ENCODE measurements around the gene ACYP1.

Gene ACYP1

DNA sequence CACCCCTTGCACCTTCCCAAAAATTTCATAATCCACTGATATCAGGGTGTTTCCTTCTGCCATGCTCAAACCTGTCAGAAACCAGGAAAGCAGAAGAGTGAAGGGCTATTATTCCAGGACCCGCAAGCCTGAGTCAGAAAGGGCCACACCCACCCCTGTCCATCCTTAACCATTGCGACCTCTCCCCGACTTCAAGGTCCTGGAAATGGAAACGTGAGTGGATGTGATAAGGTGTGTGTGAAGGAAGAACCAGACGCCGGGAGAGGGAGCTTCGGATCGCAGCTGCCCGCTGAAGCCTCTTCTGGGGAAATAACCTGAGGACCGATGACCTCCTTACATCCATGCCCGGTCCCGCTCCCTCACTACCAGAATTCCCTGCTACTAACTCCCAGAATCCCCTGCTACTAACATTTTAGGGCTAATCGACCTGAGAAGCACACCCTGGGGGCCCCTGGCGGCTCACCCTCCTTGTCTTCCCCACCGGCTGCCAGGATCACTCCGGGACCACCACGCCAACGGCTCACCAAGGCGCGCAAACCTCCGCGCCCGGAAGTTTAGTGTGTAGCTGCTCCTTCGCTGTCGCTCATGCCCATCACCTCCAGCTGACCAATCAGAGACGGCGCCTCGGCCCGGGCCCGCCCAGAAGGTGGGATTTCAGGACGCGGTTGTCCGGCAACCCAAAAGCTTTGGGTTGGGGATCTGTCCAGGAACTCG lies at the start of gene ACYP1:
TSS of gene ACYP1 (minus strand) at position 534 of the 714 bp plus-strand sequence. CDS start at position 63, 471 bp downstream.
- peak; percentile 86 for DNase-seq (ENCODE audit: low read depth)

DNA sequence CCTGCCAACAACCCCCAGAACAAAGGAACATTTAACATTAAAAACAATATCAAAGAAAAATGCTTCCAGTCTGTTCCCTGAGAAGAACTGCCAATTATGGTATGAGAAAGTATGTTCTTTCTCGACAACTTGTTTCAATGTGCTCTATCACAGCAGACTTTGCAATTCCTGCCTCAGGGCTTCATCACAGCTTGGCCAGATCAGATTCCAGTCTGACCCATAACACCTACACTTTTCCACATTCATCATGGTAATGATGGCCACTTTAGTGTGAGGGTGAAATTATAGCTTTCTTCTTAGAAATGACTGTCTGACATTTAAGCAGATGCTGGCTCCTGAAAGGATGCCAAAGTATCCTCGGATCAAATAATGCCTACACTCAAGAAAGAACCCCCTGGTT lies 46.1 kb upstream of the ACYP1 start:
- no peak for DNase-seq (ENCODE audit: low read depth)

DNA sequence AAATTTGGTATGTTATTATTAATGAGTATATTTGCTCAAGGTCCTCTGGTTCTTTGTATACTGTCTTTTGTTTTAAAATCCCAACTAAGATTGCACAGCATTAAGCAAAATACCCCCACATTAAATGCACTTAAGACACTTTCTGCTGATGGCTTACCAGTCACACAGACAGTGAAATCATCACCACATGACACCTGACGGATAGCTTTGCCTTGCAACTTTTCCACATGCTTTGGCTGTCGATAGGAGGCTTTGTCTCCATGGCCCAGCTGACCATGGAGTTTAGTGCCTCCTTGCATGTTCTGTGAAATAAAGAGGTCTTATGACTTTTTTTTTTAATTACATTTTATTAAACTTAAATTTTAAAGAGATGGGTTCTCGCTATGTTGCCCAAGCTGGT lies 43.4 kb upstream of the ACYP1 start:
- no peak for DNase-seq (ENCODE audit: low read depth)

DNA sequence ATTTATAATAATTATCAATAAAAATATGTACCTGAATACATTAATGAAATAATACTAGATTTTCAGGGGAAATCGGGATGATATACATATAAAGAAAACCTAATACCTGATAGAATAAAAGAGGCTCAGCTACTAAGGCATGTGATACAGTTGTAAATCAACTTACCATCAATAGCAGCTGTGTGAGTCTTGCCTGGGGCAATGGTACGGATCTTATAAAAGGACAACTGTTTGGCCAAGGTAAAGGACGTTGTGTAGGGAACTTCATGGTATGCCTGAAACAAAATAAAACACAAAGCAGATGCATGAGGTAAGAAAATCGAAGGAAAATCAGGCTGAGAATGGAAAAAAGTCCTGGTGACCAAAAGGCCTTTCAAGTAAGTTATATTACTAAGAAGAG lies 37.7 kb upstream of the ACYP1 start:
- DNase-seq (ENCODE audit: low read depth): no peak

DNA sequence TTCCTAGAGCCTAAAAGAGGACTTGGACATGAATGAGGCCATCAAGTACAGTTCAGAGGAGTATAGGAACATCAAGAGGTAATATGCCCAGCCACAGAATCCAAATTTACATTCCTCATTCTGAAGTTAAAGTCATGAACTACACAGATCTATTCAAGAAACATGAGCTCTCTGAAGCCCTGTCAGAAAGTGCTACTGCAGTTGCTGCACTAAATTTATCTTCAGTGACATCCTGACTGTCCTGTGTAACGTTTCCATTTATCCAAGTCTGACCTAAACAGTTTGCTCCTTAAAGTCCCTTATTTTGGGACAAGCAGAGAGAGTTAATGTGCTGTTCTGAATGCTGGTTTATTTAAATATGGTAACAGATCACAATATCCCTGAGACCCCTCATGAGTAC lies 34.9 kb upstream of the ACYP1 start:
- DNase-seq (ENCODE audit: low read depth): no peak

DNA sequence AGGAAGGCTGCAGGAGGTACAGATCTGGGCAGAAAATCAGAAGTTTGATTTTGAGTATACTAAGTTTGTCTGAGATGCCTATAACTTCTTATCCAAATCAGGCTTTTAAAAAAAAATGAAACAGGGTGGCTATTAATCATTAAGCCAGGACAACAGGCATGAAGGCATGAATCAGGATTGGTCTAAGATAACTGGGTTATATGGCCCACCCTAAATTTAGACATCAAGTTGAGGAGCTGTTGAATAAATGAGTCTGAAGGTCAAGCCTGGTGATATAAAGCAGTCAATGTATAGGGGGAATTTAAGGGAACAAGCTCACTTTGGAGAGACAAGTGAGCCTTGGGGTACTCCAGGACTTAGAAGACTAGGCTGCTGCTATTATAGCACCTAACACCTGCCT lies 34.4 kb upstream of the ACYP1 start:
- DNase-seq (ENCODE audit: low read depth): no peak

DNA sequence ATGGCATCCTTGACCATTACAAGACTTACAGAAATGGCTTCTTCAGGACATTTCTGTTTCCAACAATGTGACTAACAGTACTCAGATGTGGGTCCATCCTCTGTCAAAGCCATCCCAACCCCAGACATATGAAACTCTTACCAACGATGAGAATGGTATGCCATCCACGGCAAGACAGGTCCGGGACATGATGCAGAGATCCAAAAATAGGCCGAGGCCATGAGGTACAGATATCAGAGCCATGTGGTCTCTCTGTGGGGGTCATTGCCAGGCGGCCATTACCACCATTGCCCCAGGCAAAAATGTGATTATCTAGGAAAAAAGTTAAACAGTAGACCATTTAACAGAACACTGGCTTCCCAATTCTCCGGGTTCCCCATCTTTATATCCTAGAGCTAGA lies 33.1 kb upstream of the ACYP1 start:
- no peak for DNase-seq (ENCODE audit: low read depth)

DNA sequence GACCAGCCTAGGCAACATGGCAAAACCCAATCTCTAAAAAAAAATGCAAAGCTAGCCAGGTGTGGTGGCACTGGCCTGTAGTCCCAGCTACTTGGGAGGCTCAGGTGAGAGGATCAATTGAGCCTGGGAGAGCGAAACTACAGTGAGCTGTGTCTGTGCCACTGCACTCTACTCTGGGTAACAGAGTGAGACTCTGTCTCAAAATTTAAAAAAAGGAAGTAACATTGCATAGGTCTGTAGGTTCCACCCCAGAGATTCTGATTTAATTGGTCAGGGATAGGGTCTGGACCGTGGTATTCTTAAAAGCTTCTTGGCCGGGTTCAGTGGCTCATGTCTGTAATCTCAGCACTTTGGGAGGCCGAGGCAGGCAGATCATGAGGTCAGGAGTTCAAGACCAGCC lies 31.9 kb upstream of the ACYP1 start:
- no peak for DNase-seq (ENCODE audit: low read depth)

DNA sequence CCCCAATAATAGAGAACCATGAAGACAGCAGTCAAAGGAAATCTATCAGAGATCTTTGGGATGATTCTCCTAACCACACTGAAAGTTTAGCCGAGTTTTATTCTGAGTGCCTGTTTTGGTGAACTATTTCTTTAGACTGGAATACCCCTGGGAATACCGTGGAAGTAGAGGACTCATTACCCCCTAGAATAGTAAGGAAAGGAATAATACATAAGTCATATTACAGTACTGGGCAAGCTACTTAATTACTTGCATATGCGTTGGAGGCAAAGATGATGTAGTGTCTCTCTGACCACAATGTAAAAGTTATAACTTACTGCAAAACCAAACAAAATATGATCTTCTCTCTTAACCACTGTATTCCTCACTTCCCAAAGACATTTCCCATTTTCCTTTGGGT lies 31.1 kb upstream of the ACYP1 start:
- DNase-seq (ENCODE audit: low read depth): no peak

DNA sequence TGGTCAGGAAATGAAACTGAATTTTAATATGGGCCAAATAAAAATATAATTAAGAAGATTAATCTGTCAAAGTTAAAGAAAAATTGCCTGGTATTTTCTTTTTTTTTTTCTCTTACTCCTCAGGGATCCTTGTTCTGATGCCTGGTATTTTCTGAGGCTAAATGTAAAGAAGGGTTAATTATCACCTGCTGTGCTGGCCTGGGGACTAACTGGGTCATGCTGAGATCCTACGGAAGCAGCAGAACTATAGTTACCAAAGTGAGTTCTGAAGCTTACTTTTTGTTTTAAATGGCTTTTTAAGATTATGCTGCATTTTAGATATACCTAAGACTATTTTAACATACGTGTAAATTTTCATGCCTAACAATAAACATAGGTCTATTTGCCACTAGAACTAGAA lies 28.9 kb upstream of the ACYP1 start:
- DNase-seq (ENCODE audit: low read depth): no peak

DNA sequence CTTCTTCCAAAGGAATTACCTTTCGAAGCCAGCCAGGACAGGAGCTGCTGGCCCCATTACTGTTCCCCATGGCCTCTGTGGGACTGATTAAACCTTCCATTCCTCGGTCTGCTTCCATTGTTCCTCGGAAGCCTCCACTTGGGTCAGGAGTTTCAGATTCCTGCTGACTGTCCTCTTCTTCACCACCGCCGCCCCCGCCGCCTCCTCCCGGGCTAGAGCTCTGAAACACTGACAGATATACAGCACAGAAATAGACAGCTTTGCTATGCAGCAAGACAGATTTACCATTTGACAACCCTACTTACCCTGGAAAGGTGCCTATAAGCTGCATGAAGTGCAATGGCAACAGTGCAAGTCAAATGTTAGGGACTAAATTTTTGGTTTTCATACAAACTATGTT lies 27.4 kb upstream of the ACYP1 start:
- no peak for DNase-seq (ENCODE audit: low read depth)

DNA sequence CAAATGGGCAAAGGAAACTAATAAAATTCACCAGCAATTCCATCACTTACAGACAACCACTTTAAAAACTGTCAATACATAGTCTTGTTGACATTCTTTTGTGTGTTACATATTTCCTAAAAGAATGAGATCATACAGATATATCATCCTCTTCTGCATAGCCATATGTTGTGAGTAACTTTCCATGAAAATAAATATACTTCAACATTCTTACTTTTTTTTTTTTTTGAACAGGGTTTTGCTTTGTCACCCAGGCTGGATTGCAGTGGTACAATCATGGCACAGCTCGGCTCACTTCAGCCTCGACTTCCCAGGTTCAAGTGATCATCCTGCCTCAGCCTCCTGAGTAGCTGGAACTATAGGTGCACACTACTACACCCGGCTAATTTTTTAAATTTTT lies 26.5 kb upstream of the ACYP1 start:
- no peak for DNase-seq (ENCODE audit: low read depth)

DNA sequence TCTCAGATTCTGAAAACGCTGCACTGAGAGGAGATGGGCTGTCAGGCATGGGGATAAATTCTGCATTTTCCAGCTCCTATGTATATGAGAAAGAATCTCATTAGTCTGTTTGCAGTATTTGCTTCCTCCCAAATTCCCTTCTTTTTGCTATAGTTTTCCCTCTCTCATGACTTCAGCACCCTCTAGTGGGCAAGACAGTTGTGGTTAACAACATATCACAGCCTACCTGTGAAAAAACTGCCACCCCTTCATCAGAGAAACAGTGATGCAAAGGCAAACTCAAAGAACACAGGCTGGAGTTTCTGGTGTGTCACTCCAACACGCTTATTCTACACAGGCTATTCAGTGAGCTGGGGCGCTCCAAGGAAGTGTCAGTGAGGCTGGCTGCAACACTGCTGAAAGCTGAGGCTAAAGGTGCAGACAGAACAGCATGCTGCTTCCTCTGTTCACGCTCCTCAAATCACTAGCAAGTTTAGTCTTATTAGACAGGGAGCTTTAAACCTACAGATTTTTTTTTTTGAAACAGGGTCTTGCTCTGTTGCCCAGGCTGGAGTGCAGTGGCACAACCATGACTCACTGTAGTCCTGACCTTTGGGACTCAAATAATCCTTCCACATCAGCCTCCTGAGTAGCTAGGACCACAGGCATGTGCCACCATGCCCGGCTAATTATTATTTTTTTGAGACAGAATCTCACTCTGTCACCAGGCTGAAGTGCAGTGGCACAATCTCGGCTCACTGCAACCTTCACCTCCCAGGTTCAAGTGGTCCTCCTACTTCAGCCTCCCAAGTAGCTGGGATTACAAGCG lies 24.9 kb upstream of the ACYP1 start:
- peak; percentile 4 for DNase-seq (ENCODE audit: low read depth)

DNA sequence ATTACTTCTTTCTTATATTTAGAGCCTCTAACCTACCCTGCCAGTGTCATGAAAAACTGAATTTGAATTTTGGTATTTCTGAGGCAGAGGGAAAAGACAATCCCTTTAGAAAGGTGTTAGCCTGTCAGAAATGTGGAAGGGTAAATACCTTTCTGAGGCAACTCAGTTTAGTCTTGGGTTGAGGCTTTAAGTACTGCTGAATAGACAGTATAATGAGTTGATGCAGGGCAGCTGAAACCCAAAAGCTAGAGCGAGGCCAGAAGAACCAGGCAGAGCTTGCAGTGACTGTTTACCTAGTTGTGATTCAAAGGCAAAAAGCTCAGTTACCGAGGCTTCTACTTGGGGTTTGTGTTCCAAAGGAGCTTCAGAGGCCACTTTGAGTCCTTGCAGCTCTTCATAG lies 24.3 kb upstream of the ACYP1 start:
- no peak for DNase-seq (ENCODE audit: low read depth)

DNA sequence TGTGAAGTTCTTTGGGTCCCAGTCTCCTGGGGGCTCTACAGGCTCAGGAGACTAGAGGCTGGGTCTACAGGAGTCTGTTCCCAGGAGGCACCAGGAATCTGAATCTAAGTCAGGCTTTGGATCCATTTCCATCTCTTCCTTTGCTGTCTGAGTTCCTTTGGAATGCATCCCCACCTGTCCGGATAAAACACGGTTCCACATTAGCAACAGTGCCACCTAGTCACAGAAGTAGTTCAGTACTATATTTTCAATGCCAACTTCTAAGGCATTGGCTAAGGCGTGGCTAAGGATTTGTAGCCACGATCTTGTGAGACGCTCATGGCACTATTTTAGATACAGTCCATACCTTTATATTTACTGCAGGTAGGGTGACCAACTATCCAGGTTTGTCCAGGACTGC lies 20.7 kb upstream of the ACYP1 start:
- no peak for DNase-seq (ENCODE audit: low read depth)

DNA sequence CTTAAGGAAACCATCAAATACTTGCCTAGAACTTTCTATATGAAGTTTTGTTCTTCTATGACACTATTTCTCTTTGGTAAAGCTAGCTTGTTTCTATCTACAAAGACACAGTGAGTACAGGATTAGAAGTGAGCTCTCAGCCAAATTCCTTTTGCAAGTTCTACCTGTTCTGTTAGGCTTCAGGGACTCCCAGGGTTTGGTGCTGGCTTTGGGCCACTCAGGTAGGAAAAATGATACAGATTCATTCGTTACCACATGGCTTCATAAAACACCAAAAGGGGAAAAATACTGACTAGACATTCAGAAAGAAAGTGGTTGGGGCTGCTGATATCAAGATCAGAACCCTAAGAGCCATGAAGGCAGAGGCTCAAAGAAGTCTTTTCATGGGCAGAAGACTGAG lies 19.4 kb upstream of the ACYP1 start:
- no peak for DNase-seq (ENCODE audit: low read depth)

DNA sequence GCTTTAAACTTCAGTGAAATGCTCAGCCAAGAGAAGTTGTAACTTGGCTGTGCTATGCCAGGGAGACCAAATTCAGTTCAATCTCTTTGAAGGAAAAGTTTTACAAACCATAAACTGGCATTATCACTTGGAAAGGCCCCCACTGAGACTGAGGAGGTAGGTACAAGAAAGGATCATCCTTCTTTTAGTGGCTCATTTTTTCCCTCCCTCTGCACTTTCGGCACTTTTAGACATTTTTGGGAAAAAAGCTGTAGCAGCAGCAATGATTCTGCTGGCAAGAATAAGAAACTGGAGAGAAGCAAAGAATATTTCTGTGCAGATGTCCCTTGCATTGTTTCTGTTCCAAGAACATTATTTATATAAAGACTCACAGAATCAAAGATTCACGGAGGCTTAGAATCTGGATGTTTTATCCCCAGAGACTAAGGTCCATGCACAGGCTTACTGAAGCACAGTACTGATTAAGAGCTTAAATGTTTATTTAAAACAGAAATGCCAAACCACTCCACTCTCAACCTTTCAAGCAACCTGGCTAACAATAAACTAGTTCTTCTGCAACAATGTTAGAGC lies 17.9 kb upstream of the ACYP1 start:
- no peak for DNase-seq (ENCODE audit: low read depth)

DNA sequence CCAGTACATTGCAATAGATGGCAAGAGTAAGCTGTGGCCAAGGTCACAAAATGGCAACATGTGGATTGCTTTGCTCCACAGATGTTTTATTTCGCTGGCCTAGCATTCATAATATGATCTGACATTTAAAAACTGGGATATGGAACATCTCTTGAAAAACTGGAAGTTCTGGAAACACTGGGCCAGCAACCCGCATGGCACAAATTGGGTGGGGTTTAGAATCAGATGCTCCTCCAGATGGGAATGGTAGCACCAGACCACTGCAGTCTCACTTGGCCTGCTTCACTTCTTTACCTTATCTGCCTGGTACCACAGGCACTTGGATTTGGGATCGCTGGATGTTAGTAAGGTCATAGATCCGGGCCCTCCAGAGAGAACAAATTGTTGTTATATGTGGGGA lies 15.7 kb upstream of the ACYP1 start:
- DNase-seq (ENCODE audit: low read depth): no peak

DNA sequence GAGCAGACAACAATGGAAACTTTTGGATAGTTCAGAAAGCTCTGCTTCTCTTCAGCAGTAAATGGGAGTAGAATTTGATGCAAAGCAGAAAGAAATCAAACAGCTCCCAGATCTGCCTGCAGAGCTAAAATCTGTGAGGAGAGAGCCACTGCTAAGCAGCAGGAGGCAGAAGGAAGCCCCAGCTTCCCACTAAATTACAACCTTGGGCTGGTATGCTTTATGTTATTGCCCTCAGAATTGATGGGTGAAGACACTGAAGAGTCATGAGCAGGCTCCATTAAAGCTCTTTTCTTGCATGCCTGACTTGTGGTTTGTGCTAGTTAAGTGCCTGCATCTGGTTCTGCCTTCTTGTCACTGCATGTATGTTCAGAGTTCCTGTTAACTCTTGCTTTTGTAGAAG lies 14.0 kb upstream of the ACYP1 start:
- DNase-seq (ENCODE audit: low read depth): no peak

DNA sequence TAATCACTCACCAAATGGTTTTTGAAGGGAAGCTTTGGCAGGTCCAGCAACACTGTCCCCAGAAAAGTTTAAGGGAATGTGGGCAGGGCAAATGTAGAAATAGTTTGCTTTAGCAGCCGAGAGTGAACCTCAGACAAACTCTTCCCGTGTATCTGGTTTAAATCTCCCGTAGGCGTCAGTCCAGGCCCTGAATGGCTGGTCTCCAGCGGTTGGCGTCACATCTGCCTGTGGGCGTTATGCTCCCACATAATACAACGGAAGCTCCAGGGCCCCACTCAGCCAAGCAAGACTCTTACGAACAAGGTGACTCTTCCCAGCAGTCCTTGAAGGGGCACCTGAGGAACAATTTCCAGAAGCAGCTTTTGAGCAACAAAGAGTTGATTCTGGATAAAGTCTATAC lies 6.6 kb upstream of the ACYP1 start:
- no peak for DNase-seq (ENCODE audit: low read depth)

DNA sequence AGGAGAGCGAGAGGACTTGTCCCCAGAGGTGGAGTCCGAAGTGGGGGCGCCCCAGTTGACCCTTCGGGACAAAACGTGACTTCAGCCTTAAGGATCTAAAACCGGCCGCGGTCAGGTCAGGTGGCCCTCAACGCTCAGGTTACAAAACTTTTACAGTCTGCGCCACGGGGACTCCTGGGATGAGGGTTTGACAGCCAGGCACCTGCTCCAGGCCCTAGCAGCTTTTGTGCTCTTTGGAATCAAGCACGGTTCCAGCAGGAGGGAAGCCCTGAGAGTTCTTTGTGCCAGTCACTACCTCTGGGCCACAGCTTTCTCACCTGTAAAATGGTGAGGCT lies 6.0 kb upstream of the ACYP1 start:
- no peak for DNase-seq (ENCODE audit: low read depth)

DNA sequence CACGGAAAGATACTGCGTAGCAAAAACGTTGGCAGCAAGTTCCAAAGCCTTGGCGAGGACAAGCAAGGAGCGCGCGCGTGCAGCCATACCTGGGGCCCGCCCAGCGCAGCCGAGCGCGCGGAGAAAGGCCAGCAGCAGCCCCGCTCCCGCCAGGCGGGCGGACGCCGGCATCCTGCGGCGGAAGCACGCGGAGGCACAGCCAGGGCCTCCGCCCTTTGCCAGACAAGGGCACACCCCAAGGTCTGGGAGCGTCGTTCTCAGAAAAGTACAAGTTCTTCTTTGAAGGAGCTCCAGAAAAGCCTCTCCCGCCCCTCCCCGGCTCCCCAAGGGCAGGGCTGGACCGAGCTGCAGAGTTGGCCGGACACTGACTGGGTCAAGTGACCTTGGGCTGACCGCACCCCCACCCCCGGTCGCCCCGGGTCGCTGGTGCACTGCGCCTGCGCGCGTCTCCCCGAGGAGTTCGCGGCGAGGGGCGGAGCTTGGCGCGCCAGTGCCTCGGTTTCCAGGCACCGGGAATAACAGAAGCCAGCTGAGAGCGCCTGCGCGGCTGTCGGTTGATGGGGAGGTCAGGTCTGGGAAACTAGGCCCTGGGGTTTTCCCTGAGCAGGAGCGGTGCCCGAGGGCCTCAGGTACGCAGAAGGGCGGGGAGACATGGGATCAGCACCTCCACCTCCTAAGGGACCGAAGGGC lies 5.4 kb upstream of the ACYP1 start, which contains the start of gene ZC2HC1C:
TSS of gene ZC2HC1C (plus strand) at position 521 of the 690 bp plus-strand sequence. CDS start 933 bp downstream, outside the sequence.
- peak; percentile 59 for DNase-seq (ENCODE audit: low read depth)

Measured in stimulated activated CD8-positive, alpha-beta memory T cell treated with anti-CD3 and anti-CD28 coated beads, Interleukin-4, amount 100 ng/mL, for 24 hours (primary cell).